Astrocyte (in vitro differentiated cells and primary cell): ENCODE results near the gene PHF14. TPM values are rescaled to one million over a fixed set of nuclear protein-coding genes. Genes with fewer than 3 reads are reported as not detected.

Source experiments
- DNase-seq: peaks from one replicate; pipeline ENCODE4 v3.0.0-alpha.2; 2010; ENCODE audit warnings: low read depth
- FAIRE-seq: peaks from 2 replicates; lab custom pipeline; 2011; peaks lifted over from hg19 to GRCh38; lab: Jason Lieb, UNC
- H2AFZ ChIP-seq: 2 replicates; pipeline ENCODE4 v1.6.0; 2012; ENCODE audit warnings: low read depth, low read length, inconsistent platforms
- H3K27ac ChIP-seq: 2 replicates; pipeline ENCODE4 v1.5.1; 2011; ENCODE audit warnings: low read depth, low read length, inconsistent platforms
- H3K27me3 ChIP-seq: 2 replicates; pipeline ENCODE4 v1.6.0; 2011; ENCODE audit warnings: low read length, inconsistent platforms; ENCODE audit not compliant: insufficient read depth
- H3K36me3 ChIP-seq: 2 replicates; pipeline ENCODE4 v1.5.1; 2011; ENCODE audit warnings: low read length, inconsistent platforms; ENCODE audit not compliant: insufficient read depth
- H3K4me1 ChIP-seq: 2 replicates; pipeline ENCODE4 v1.5.1; 2011; ENCODE audit warnings: low read length, inconsistent platforms; ENCODE audit not compliant: insufficient read depth
- H3K4me2 ChIP-seq: 2 replicates; pipeline ENCODE4 v1.6.0; 2012; ENCODE audit warnings: low read length, inconsistent platforms
- H3K4me3 ChIP-seq: 2 replicates; pipeline ENCODE4 v1.5.1; 2011; ENCODE audit warnings: low read depth, mild to moderate bottlenecking, low read length, inconsistent platforms; ENCODE audit not compliant: insufficient read depth
- H3K79me2 ChIP-seq: 2 replicates; pipeline ENCODE4 v1.6.0; 2012; ENCODE audit warnings: mild to moderate bottlenecking, low read length, inconsistent platforms; ENCODE audit not compliant: insufficient read depth
- H3K9ac ChIP-seq: 2 replicates; pipeline ENCODE4 v1.6.0; 2012; ENCODE audit warnings: mild to moderate bottlenecking, low read length, inconsistent platforms
- H3K9me3 ChIP-seq: 2 replicates; pipeline ENCODE4 v1.5.1; 2012; ENCODE audit warnings: low read depth, mild to moderate bottlenecking, low read length, inconsistent platforms; ENCODE audit not compliant: insufficient read depth
- H4K20me1 ChIP-seq: 2 replicates; pipeline ENCODE4 v1.6.0; 2012; ENCODE audit warnings: low read length, inconsistent platforms; ENCODE audit not compliant: insufficient read depth
- H3K27ac Mint-ChIP-seq: one replicate; pipeline ENCODE4 v1.8.0; 2021; ENCODE audit warnings: mild to moderate bottlenecking, mixed read lengths; ENCODE audit not compliant: unreplicated experiment
- H3K27me3 Mint-ChIP-seq: one replicate; pipeline ENCODE4 v1.8.0; 2021; ENCODE audit warnings: low read depth, mixed read lengths; ENCODE audit not compliant: unreplicated experiment
- H3K36me3 Mint-ChIP-seq: one replicate; pipeline ENCODE4 v1.8.0; 2021; ENCODE audit warnings: low read depth, mixed read lengths; ENCODE audit not compliant: unreplicated experiment
- H3K4me1 Mint-ChIP-seq: one replicate; pipeline ENCODE4 v1.8.0; 2021; ENCODE audit warnings: low read depth, mixed read lengths; ENCODE audit not compliant: unreplicated experiment
- H3K4me3 Mint-ChIP-seq: one replicate; pipeline ENCODE4 v1.8.0; 2021; ENCODE audit warnings: mild to moderate bottlenecking, moderate library complexity, mixed read lengths; ENCODE audit not compliant: unreplicated experiment
- H3K9me3 Mint-ChIP-seq: one replicate; pipeline ENCODE4 v1.8.0; 2021; ENCODE audit warnings: mild to moderate bottlenecking, mixed read lengths; ENCODE audit not compliant: unreplicated experiment
- CTCF ChIP-seq: IDR thresholded peaks from 2 replicates; pipeline ENCODE4 v1.5.1; 2011; ENCODE audit warnings: low read depth, mild to moderate bottlenecking, inconsistent platforms, low read length, moderate library complexity; ENCODE audit not compliant: insufficient read depth
- EZH2 ChIP-seq: IDR thresholded peaks from 2 replicates; pipeline ENCODE4 v1.6.1; 2012; ENCODE audit warnings: mild to moderate bottlenecking, low read length, inconsistent platforms; ENCODE audit not compliant: insufficient read depth
- total RNA-seq: library from RNA; stranded (reverse); gene quantifications from 2 replicates; pipeline ENCODE4 v1.2.1, GENCODE V29; 2021

The PHF14 gene
- total RNA-seq, 1 donor from 2014 or later, result 28.8 TPM

- Histone ChIP-seq H3K27me3 (no peaks in the 10 kb centered on the region), H3K9ac (no peak overlapping the region), H3K79me2 (no peaks in the 10 kb centered on the region), H3K4me3 (no peak overlapping the region), H4K20me1 (no peaks in the 10 kb centered on the region), H3K9me3 (no peaks in the 10 kb centered on the region), H3K27ac (no peak overlapping the region), H2AFZ (no peak overlapping the region), H3K36me3 (no peaks in the 10 kb centered on the region), H3K4me1 (no peaks in the 10 kb centered on the region), H3K4me2 (no peak overlapping the region)
- Mint-ChIP-seq H3K9me3 (no peaks in the 10 kb centered on the region), H3K4me3 (no peak overlapping the region), H3K4me1 (no peaks in the 10 kb centered on the region), H3K36me3 (no peaks in the 10 kb centered on the region), H3K27ac (no peak overlapping the region), H3K27me3 (no peaks in the 10 kb centered on the region)
- FAIRE-seq (no peak), DNase-seq (no peak)
- TF ChIP-seq EZH2 (no peak), CTCF (no peak)
Observed at GRCh38 chr7:11104578-11104977, 130.9 kb downstream of the PHF14 start.

- DNase-seq, result no peak
- Histone ChIP-seq H3K4me1 (no peaks in the 10 kb centered on the region), H3K79me2 (no peaks in the 10 kb centered on the region), H4K20me1 (no peaks in the 10 kb centered on the region), H3K9ac (no peak overlapping the region), H3K4me3 (no peak overlapping the region), H3K36me3 (no peaks in the 10 kb centered on the region), H3K4me2 (no peak overlapping the region), H3K27ac (no peak overlapping the region), H3K9me3 (no peaks in the 10 kb centered on the region), H2AFZ (no peak overlapping the region), H3K27me3 (no peaks in the 10 kb centered on the region)
- FAIRE-seq, result no peak
- H3K4me3 Mint-ChIP-seq, result no peak overlapping the region
- TF ChIP-seq CTCF (no peak), EZH2 (no peak)
- no peaks in the 10 kb centered on the region for H3K27me3 Mint-ChIP-seq
- H3K36me3 Mint-ChIP-seq, result no peaks in the 10 kb centered on the region
- no peaks in the 10 kb centered on the region for H3K4me1 Mint-ChIP-seq
- no peak overlapping the region for H3K27ac Mint-ChIP-seq
- no peaks in the 10 kb centered on the region for H3K9me3 Mint-ChIP-seq
Observed at GRCh38 chr7:11109659-11110058, 136.0 kb downstream of the PHF14 start.

- Mint-ChIP-seq H3K27me3 (no peaks in the 10 kb centered on the region), H3K27ac (no peak overlapping the region)
Observed at GRCh38 chr7:11120068-11120664, 146.5 kb downstream of the PHF14 start.

More at GRCh38 chr7:11120068-11120664, 146.5 kb downstream of the PHF14 start:
- no peak overlapping the region for H3K4me3 ChIP-seq
- H3K79me2 ChIP-seq, result no peaks in the 10 kb centered on the region
- TF ChIP-seq EZH2 (no peak), CTCF (no peak)
- H3K27ac ChIP-seq, result no peak overlapping the region
- no peak overlapping the region for H3K9ac ChIP-seq
- Mint-ChIP-seq H3K4me1 (peaks cover 4% of the 10 kb centered on the region), H3K36me3 (peaks cover 4% of the 10 kb centered on the region), H3K4me3 (no peak overlapping the region), H3K9me3 (no peaks in the 10 kb centered on the region)
- no peak overlapping the region for H2AFZ ChIP-seq
- FAIRE-seq (no peak), DNase-seq (no peak)
- no peaks in the 10 kb centered on the region for H3K36me3 ChIP-seq
- H4K20me1 ChIP-seq, result no peaks in the 10 kb centered on the region
- no peaks in the 10 kb centered on the region for H3K27me3 ChIP-seq
- H3K9me3 ChIP-seq, result no peaks in the 10 kb centered on the region
- H3K4me1 ChIP-seq, result no peaks in the 10 kb centered on the region
- H3K4me2 ChIP-seq, result no peak overlapping the region
